IMR-90 (cell line): ENCODE measurements around the gene HARS1. TPM values are rescaled to one million over a fixed set of nuclear protein-coding genes. Genes with fewer than 3 reads are reported as not detected.
"Not testable (repeated sequence)": the region's sequence is repeated elsewhere in the genome, so short reads cannot be mapped to it uniquely, and the experiment has no call there.

Experiments used
- ATAC-seq: fragments of 200-7000 bp; cut with Tn5 transposase; 2 replicates; pipeline ENCODE4 v1.9.1; 2020; ENCODE audit warnings: low read depth, mild to moderate bottlenecking, moderate library complexity
- BruUV-seq: library from RNA; stranded (reverse); fragments of 400-500 nt; replicated peaks from 2 replicates; lab custom pipeline; 2021; lab: Mats Ljungman, UMichigan
- CTCF ChIA-PET: fragments of 300-600 bp; formaldehyde crosslinking; extraction: SDS; loops from one replicate; lab custom pipeline; 2021; ENCODE audit warnings: antibody characterized with exemption; lab: Yijun Ruan, JAX
- POLR2A ChIA-PET: fragments of 300-600 bp; sonication (Branson Sonifier 250); formaldehyde crosslinking; loops from one replicate; lab custom pipeline; 2022; ENCODE audit warnings: antibody characterized with exemption; ENCODE audit not compliant: unreplicated experiment; lab: Charles Lee
- DNase-seq: peaks from one replicate; pipeline ENCODE4 v3.0.0; 2013
- H2AFZ ChIP-seq: replicated peaks from 2 replicates; pipeline ENCODE3; 2013; ENCODE audit warnings: low read length, mild to moderate bottlenecking; ENCODE audit not compliant: poor library complexity
- H2AK5ac ChIP-seq: 2 replicates; pipeline ENCODE4 v1.6.1; 2013; ENCODE audit warnings: low read depth, low read length, inconsistent platforms
- H2AK9ac ChIP-seq: replicated peaks from 2 replicates; pipeline ENCODE3; 2013; ENCODE audit warnings: mild to moderate bottlenecking, low read depth, low read length, moderate library complexity; ENCODE audit not compliant: poor library complexity
- H2BK120ac ChIP-seq: 2 replicates; pipeline ENCODE4 v1.6.1; 2013; ENCODE audit warnings: low read depth, low read length, inconsistent platforms
- H2BK15ac ChIP-seq: 3 replicates; pipeline ENCODE4 v1.6.1; 2013; ENCODE audit warnings: low read depth, low read length, inconsistent platforms
- H2BK20ac ChIP-seq: 2 replicates; pipeline ENCODE4 v1.6.1; 2013; ENCODE audit warnings: low read depth, mild to moderate bottlenecking, inconsistent platforms, low read length, moderate library complexity
- H2BK5ac ChIP-seq: 2 replicates; pipeline ENCODE4 v1.6.1; 2013; ENCODE audit warnings: mild to moderate bottlenecking, low read depth, low read length, inconsistent platforms; ENCODE audit not compliant: poor library complexity, severe bottlenecking
- H3K14ac ChIP-seq: replicated peaks from 2 replicates; pipeline ENCODE4 v1.6.1; 2013; ENCODE audit warnings: low read depth, low read length, inconsistent platforms
- H3K18ac ChIP-seq: 2 replicates; pipeline ENCODE4 v1.6.1; 2013; ENCODE audit warnings: low read depth, low read length, control low read depth
- H3K23ac ChIP-seq: 2 replicates; pipeline ENCODE4 v1.6.1; 2013; ENCODE audit warnings: low read depth, low read length, inconsistent platforms
- H3K27ac ChIP-seq: 2 replicates; pipeline ENCODE4 v1.5.1; 2013; ENCODE audit warnings: mild to moderate bottlenecking, control low read depth, low read length; ENCODE audit not compliant: insufficient read depth
- H3K27me3 ChIP-seq: 2 replicates; pipeline ENCODE4 v1.6.1; 2013; ENCODE audit warnings: low read length; ENCODE audit not compliant: control insufficient read depth, insufficient read depth
- H3K36me3 ChIP-seq: 2 replicates; pipeline ENCODE4 v1.6.1; 2013; ENCODE audit warnings: low read length, mixed read lengths; ENCODE audit not compliant: control insufficient read depth, insufficient read depth
- H3K4ac ChIP-seq: 2 replicates; pipeline ENCODE4 v1.6.1; 2013; ENCODE audit warnings: low read depth, low read length, inconsistent platforms
- H3K4me1 ChIP-seq: 2 replicates; pipeline ENCODE4 v1.6.1; 2013; ENCODE audit warnings: low read length, mixed read lengths; ENCODE audit not compliant: control insufficient read depth, insufficient read depth
- H3K4me2 ChIP-seq: 2 replicates; pipeline ENCODE4 v1.6.1; 2013; ENCODE audit warnings: low read depth, mild to moderate bottlenecking, control low read depth, low read length, moderate library complexity
- H3K4me3 ChIP-seq: 2 replicates; pipeline ENCODE4 v1.5.1; 2013; ENCODE audit warnings: low read depth, mild to moderate bottlenecking, control low read depth, low read length, moderate library complexity; ENCODE audit not compliant: insufficient read depth
- H3K56ac ChIP-seq: 2 replicates; pipeline ENCODE4 v1.6.1; 2013; ENCODE audit warnings: low read length, inconsistent platforms; ENCODE audit not compliant: insufficient read depth; ENCODE audit errors: extremely low read depth
- H3K79me1 ChIP-seq, 2 experiments: 2 replicates each; pipeline ENCODE4 v1.6.1; 2013; ENCODE audit warnings: low read length in 2 of 2, inconsistent platforms in 1 of 2, low read depth in 1 of 2
- H3K9ac ChIP-seq: 2 replicates; pipeline ENCODE4 v1.6.1; 2013; ENCODE audit warnings: low read depth, low read length, control low read depth
- H3K9me1 ChIP-seq: 2 replicates; pipeline ENCODE4 v1.6.1; 2013; ENCODE audit warnings: low read length, inconsistent platforms; ENCODE audit not compliant: insufficient read depth
- H3K9me3 ChIP-seq: 2 replicates; pipeline ENCODE4 v1.6.1; 2013; ENCODE audit warnings: low read length; ENCODE audit not compliant: control insufficient read depth, insufficient read depth
- H4K20me1 ChIP-seq: 2 replicates; pipeline ENCODE4 v1.6.1; 2013; ENCODE audit warnings: low read length, inconsistent platforms; ENCODE audit not compliant: insufficient read depth
- H4K5ac ChIP-seq: 2 replicates; pipeline ENCODE4 v1.6.1; 2013; ENCODE audit warnings: mild to moderate bottlenecking, low read depth, low read length, control low read depth
- H4K8ac ChIP-seq, 2 experiments: 2 replicates each; pipeline ENCODE4 v1.6.1; 2013; ENCODE audit warnings: low read depth in 2 of 2, low read length in 2 of 2, control low read depth in 1 of 2, inconsistent platforms in 1 of 2
- H4K91ac ChIP-seq: 2 replicates; pipeline ENCODE4 v1.6.1; 2013; ENCODE audit warnings: low read depth, low read length, inconsistent platforms; ENCODE audit not compliant: insufficient read depth
- WGBS, 2 experiments: methylation state at CpG; one replicate each; pipeline versions ENCODE4 v1.1.5 to v1.1.7; 2013; ENCODE audit warnings: missing lambda C conversion rate in 2 of 2; ENCODE audit not compliant: insufficient read length in 1 of 2; ENCODE audit errors: extremely low coverage in 2 of 2; 5-methylcytosine and 5-hydroxymethylcytosine counted together
- dilution Hi-C: fragments of 300-500 bp; cut with HindIII; formaldehyde crosslinking; loops from one replicate; pipeline ENCODE4 v1.14.3; 2018; ENCODE audit warnings: low sequenced_read_pairs; ENCODE audit not compliant: unreplicated experiment
- in situ Hi-C: fragments of 300-500 bp; cut with MboI; formaldehyde crosslinking; loops from 3 replicates; pipeline ENCODE4 v1.14.3; 2019; ENCODE audit warnings: low sequenced_read_pairs, inconsistent platforms, mixed read lengths
- intact Hi-C: fragments of 100-400 bp; cut with micrococcal nuclease; formaldehyde crosslinking; loops from 2 replicates; pipeline ENCODE4 v1.10.0; 2022
- polyA plus RNA-seq, 3 experiments: library from polyadenylated mRNA; depleted of rRNA; stranded (reverse); fragments of >200 nt; gene quantifications; 2 replicates each; pipeline ENCODE4 v1.2.3, GENCODE V29; 2012; ENCODE audit warnings: low replicate concordance in 1 of 3
- total RNA-seq: library from RNA; depleted of rRNA; stranded (reverse); fragments of >200 nt; gene quantifications from 2 replicates; pipeline ENCODE4 v1.2.3, GENCODE V29; 2012

The HARS1 gene
- total and polyA plus RNA-seq, 2 of the 4 experiments (the other 2 are of a cell fraction), result 97.6 to 141 TPM

DNA sequence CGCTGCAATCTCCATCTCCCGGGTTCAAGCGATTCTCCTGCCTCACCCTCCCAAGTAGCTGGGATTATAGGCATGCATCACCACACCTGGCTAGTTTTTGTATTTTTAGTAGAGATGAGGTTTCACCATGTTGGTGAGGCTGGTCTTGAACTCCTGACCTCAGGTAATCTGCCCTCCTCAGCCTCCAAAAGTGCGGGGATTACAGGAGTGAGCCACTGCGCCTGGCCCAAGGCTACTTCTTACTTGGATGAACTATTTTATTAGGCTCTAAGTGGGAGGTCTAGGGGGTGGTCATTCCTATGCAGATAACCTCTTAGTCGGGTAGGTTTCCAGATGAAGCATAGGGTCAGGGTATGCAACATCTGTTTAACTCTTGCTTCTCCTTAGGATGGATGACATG lies 30.8 kb downstream of the HARS1 start:
- H4K8ac ChIP-seq, H3K4me2 ChIP-seq, H3K4ac ChIP-seq, H3K56ac ChIP-seq, H4K5ac ChIP-seq, POLR2A ChIA-PET, H2AFZ ChIP-seq, in situ Hi-C loops, H3K14ac ChIP-seq, H2BK20ac ChIP-seq, H2BK5ac ChIP-seq, CTCF ChIA-PET, H2BK15ac ChIP-seq, BruUV-seq, H3K23ac ChIP-seq, ATAC-seq, H3K4me1 ChIP-seq, dilution Hi-C loops, H3K27me3 ChIP-seq, H3K4me3 ChIP-seq, H3K9ac ChIP-seq, H3K79me1 ChIP-seq, H2AK5ac ChIP-seq, H3K27ac ChIP-seq, H3K9me3 ChIP-seq, H4K91ac ChIP-seq, H3K9me1 ChIP-seq, H2BK120ac ChIP-seq, H3K18ac ChIP-seq, DNase-seq, H2AK9ac ChIP-seq, H4K20me1 ChIP-seq: not testable (repeated sequence)
- WGBS, 2 experiments, result 33% methylated on average over 1 of the region's 6 CpGs; no CpG with 5 or more reads in 1 of the 2 experiments
- H3K36me3 ChIP-seq, result peaks cover 59% of the 10 kb centered on the region
- intact Hi-C loops, result loop anchor here (2.0 kb wide), 1 partner anchor 14 kb away; the partner anchor contains the start of genes IK and NDUFA2
